HEK293T (cell line): ENCODE data around the gene GRK4.

Experiments
- ARNT ChIP-seq: fragments of 450-650 bp; IDR thresholded peaks from 2 replicates; pipeline ENCODE4 v1.6.1; 2017; ENCODE audit warnings: mild to moderate bottlenecking
- BHLHE40 ChIP-seq: fragments of 450-650 bp; IDR thresholded peaks from 2 replicates; pipeline ENCODE4 v1.6.1; 2016; ENCODE audit warnings: mild to moderate bottlenecking, moderate library complexity, borderline replicate concordance
- FOXA1 ChIP-seq: fragments of 450-650 bp; IDR thresholded peaks from 2 replicates; pipeline ENCODE4 v1.6.1; 2016; ENCODE audit warnings: mild to moderate bottlenecking
- FOXK2 ChIP-seq: fragments of 450-650 bp; IDR thresholded peaks from 2 replicates; pipeline ENCODE4 v1.6.1; 2016; ENCODE audit warnings: mild to moderate bottlenecking
- FOXM1 ChIP-seq: fragments of 450-650 bp; IDR thresholded peaks from 2 replicates; pipeline ENCODE4 v1.6.1; 2017; ENCODE audit warnings: mild to moderate bottlenecking, borderline replicate concordance
- LEF1 ChIP-seq: fragments of 450-650 bp; IDR thresholded peaks from 2 replicates; pipeline ENCODE4 v1.6.1; 2017; ENCODE audit warnings: mild to moderate bottlenecking, borderline replicate concordance
- SP1 ChIP-seq: fragments of 450-650 bp; IDR thresholded peaks from 2 replicates; pipeline ENCODE4 v1.6.1; 2017
- SUZ12 ChIP-seq: fragments of 450-650 bp; IDR thresholded peaks from 2 replicates; pipeline ENCODE4 v1.6.1; 2016; ENCODE audit warnings: mild to moderate bottlenecking
- TF ChIP-seq, protein P1 (sequence below): fragments of 450-650 bp; IDR thresholded peaks from 2 replicates; pipeline ENCODE4 v1.6.1; 2016

DNA sequence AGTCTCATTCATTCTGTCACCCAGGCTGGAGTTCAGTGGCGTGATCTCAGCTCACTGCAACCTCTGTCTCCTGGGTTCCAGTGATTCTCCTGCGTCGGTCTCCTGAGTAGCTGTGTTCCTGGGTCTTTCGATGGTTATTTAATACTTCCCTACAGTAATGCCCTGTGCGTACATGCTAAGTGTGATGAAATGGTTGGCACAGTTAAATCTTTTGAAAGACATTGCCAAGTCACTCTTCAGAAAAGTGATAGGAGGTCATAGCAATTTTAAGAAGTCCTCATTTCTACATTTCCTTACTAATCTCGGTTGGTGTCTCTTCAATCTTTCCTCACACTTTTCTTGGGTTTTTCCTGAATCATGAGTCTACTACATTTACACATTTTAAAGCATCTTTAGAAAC is 96.6 kb downstream of the GRK4 start:
- no peak for TF ChIP-seq SP1
- TF ChIP-seq, protein P1, sequence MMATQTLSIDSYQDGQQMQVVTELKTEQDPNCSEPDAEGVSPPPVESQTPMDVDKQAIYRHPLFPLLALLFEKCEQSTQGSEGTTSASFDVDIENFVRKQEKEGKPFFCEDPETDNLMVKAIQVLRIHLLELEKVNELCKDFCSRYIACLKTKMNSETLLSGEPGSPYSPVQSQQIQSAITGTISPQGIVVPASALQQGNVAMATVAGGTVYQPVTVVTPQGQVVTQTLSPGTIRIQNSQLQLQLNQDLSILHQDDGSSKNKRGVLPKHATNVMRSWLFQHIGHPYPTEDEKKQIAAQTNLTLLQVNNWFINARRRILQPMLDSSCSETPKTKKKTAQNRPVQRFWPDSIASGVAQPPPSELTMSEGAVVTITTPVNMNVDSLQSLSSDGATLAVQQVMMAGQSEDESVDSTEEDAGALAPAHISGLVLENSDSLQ = no peak
- TF ChIP-seq FOXA1 = no peak
- TF ChIP-seq BHLHE40 = no peak
- no peak for TF ChIP-seq SUZ12
- TF ChIP-seq FOXM1 = no peak
- TF ChIP-seq ARNT = no peak
- no peak for TF ChIP-seq LEF1
- TF ChIP-seq FOXK2 = no peak
